Cerebellar cortex (tissue), 1 donor: ENCODE data around the gene KRT36.
A peak's percentile ranks its signal among the peaks of the same experiment; 100 is the strongest.

Source experiments
- DNase-seq: peaks from one replicate; pipeline ENCODE4 v3.0.0-alpha.2; 2015; ENCODE audit warnings: low spot score

The KRT36 gene

DNA sequence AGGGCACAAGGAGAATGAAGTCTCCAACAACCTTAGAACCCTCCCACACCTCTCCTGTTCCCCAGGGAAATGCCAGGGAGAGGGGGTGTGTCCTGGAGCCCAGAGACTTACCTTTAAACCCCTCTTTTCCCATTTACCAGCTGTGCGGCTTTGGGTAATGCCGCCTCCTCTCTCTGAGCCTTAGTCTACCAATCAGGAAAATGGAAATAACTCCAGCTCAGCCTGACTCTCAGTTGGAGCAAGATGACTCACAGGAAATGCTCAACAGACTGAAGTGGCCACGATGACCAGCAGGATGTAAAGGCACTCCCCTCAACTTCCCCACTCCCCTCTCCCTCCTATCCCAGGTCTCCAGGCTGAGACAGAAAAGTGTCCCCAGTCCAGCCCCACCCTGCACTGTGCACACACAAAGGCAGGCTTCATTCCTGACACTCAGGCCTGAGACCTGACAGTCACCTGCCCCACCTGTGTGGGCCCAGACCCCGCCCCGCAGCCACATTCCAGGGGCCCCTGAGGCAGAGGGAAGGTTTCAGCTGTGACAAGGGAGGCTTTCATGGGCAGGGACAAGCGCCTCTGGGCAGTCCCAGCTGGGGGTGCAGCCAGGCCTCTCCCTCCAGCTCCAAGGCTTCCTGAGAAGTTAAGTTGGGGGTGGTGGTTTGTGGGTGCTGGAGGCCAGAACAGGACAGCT lies 32.0 kb upstream of the KRT36 start:
- DNase-seq = no peak

GRCh38 chr17:41520821-41521521 lies 31.3 kb upstream of the KRT36 start:
- DNase-seq = no peak

DNA sequence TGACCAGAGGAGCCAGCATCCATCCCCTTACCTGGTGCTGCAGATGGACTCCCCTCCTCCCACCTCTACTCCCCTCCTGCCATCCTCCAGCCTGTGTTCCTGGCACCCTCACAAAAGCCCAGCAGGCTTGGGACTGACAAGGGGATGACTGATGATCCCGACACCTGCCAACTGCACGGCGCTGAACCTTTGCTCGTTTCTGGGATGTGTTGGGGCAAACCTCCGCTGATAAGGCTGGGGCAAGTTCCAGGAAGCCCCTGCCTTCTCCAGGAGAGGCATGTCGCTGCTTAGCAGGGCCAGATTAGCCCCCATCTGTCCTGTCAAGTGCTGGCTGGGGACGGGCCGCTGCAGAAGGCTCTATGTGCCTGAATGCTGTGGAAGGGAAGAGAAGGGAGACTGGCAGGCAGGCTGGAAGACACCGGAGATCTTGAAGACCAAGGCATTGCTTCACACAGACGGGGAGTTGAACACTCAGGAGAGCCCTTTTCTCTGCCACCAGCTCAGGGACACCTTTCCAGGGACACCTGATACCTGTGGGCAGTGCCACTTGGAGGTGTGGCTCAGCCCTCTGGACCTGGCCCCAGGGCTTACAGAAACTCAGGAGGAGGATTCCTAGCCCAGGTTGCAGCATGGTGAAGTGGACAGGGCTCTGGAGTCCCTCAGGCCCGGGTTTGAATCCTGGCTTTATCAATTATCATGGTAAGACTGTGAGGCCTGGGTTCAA lies 30.0 kb upstream of the KRT36 start:
- DNase-seq = peak; percentile 66

DNA sequence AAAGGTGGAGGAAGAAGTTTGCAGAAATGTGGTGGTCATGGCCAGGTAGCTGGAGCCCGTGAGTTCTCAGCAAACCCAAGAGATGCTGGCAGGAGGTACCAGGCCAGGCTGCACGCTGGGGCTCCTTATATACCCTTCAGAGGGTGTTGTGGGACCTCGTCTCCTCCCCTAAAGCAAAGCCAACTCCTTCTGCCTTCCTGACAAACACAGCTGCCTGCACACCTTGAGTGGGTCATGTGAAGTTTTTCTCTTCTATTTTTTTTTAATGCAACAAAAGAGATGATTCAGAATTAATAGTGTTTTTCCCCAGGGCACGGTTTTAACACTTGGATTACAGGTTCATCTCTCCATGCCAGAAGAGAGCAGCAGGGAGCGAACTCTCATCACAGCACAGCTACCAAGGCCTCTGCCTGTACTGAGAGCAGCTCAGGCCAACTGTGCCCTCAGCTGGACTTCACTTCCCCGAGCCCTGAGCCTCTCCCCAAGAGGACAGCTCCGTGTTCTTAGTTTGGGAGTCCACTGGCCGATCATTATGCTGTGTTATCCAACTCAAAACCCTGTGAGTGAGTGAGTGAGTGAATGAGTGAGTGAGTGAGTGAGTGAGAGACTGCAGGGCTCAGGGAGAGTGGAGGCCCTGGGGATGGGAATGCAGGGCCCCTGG lies 29.2 kb upstream of the KRT36 start, which contains the start of gene KRT15:
KRT15 (minus strand) TSS at position 102 of the 661 bp plus-strand sequence; CDS start at position 39, 63 bp downstream.
- DNase-seq = peak; percentile 35

DNA sequence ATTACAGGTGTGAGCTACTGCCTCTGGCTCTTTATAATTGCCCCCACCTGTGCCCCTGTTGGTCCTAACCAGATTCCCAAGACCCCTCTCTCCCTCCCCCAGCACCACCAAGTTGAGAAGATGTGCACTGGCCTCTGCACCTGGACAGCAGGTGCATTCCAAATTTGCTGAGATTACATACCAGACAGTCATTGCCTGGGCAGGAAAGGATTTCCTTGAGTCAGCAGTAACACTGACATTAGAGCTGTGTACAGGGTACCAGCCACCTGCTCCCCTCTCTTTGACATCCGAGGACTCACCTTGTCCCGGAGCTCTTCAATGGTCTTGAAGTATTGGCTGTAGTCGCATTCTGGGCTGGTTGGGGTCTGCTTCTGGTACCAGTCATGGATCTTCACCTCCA lies 28.3 kb upstream of the KRT36 start:
- no peak for DNase-seq

DNA sequence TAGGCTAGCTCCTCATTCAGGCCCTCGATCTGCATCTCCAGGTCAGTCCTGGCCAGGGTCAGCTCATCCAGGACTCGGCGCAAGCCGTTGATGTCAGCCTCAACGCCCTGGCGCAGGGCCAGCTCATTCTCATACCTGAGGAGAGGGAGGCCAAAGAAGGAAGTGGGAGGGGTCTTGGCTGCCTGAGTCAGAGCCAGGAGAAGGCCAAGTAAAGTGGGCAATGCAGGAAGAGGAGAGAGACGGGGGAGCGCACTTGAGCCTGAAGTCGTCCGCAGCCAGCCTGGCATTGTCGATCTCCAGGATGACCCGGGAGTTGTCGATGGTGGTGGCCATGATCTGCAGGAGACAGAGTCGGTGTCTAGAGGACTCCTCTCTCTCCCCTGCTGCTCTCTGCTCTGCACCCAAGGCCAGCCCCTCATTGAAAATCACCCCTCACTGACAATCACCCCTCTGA lies 27.1 kb upstream of the KRT36 start:
- DNase-seq = no peak

DNA sequence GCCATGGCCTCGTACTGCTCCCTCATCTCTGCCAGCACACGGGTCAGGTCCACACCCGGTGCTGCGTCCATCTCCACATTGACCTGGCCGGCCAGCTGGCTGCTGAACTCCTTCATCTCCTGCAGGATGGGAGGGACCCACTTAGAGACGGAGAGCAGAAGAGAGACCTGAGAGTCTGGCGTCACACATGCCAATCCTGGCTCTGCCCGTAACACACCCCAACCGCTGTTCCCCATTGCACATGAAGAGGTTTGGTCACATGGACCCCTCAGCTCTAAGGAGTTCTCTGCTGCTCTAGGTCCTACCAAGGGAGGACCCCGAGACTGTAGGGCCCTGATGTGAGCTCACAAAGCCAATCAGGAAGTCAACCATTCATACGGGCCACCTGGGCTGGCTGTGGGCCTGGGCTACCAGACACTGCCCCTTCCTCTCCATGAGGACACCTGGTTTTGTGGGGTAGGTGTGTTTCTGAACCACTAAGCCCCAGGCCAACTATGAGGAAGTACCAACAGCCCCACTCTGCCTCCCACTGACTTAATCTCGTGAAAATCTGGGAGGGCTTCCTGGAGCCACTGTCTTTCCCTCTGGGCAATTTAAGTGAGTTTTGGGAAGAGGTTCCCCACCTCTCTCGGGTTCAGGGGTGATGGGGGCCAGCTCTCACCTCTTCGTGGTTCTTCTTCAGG lies 26.6 kb upstream of the KRT36 start:
- no peak for DNase-seq

DNA sequence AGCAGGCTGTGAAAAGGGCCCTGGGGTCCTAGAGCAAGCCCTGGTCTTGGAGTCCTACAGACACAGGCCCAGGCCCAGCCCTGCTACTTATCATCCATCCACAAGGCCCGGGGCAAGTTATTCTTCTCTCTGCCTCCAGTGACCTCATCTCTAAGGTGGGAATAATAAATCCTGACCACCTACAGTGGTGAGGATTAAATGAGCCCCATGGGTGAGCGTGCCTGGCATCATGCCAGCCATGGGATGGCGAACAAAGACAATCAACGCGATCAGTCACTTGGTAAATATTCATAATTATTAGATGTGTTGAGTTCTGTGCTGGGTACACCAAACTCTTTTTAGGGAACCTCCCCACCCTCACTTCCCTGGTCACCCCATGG lies 23.4 kb upstream of the KRT36 start:
- no peak for DNase-seq

DNA sequence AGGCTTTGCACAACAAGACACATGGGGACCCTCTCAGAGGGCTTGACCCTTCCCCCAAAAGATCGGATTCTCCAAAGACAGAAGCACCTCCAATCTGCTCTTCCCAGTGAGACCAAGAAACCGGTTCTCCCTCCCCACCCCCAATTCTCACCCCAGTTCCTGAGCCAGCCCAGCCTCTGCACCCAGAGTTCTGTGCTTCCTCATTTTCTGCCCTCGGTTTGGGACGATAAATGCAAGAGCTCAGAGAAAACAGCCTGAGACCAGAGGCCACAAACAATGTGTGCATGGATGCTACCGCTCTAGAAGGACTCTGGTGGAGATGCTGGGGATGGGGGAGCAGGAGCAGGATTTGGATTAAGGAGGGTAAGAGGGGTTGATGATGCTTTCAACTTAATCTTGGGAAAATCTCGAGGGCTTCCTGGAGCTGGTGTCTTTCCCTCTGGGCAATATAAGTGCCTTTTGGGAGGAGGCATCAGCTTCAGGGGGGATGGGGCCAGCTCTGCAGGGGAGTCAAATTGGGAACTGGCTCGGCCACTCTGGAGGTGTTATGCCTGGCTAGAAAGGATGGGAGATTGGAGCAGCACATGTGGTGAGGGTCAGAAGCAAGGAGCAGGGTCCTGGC lies 22.9 kb upstream of the KRT36 start:
- no peak for DNase-seq

GRCh38 chr17:41511716-41512115 lies 22.0 kb upstream of the KRT36 start:
- DNase-seq = no peak

- no peak for DNase-seq
These were observed 21.4 kb upstream of the KRT36 start for GRCh38 chr17:41511116-41511515.

DNA sequence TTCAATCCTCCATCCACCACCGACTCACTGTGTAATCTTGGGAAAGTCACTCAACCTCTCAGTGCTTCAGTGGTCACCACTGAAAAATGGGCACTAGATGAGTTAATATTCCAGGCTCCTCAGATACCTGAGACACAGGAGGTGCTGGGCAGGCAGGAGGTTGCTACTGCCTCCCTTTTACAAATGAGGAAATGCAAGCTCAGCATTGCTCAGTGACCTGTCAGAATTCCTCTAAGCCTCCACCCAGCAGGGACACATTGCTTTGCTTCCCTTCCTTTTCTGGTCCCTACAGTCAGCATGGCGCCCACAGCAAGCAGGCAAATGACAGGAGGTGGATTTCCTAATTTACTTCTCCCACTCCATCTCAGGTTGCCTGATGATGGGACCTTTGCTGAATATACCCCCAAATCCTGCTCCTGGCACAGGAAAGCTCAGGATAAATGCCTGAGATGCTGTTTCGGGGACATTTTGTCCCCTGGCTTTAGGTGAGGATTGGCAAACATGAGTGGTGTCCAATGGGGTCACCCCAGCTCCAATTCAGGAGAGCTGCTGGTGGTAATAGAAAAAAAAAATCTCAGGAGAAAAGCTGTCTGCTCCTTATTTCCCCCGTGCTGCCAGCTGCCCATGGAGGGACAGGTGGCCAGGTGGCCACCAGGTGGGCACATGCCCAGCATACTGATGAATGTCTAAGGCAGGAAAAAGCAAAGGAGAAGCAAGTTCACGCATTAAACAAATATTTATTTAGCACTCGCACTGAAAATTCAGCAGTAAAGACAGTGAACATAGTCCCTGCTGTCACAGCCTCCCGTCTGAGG lies 20.7 kb upstream of the KRT36 start:
- peak; percentile 71 for DNase-seq

DNA sequence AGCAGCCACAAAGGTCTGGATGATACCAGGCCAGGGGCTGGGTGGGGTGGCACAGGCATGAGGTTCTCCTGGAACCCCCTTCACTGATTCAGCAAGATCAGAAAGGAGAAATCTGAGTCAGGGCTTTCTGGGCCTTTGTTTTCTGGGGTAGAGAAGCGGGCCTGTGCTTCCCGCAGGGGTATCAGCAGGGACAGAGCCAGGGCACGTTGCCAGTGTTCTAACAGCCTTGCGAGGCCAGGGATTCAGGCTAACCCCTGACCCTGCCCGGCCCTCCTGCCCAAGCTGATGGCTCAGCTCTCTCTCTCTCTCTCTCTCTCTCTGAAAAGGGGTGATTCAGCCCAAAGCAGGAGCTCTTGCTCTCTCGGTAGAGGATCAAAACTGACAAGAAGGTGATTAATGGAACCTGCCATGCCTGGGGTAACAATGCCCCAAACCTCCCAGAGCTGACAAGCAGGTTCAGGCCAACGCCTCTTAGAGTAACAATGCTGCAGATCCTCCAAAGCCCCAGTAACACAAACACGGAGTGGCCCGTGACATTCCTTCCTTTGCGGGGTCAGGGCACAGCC lies 17.7 kb upstream of the KRT36 start:
- DNase-seq = no peak

DNA sequence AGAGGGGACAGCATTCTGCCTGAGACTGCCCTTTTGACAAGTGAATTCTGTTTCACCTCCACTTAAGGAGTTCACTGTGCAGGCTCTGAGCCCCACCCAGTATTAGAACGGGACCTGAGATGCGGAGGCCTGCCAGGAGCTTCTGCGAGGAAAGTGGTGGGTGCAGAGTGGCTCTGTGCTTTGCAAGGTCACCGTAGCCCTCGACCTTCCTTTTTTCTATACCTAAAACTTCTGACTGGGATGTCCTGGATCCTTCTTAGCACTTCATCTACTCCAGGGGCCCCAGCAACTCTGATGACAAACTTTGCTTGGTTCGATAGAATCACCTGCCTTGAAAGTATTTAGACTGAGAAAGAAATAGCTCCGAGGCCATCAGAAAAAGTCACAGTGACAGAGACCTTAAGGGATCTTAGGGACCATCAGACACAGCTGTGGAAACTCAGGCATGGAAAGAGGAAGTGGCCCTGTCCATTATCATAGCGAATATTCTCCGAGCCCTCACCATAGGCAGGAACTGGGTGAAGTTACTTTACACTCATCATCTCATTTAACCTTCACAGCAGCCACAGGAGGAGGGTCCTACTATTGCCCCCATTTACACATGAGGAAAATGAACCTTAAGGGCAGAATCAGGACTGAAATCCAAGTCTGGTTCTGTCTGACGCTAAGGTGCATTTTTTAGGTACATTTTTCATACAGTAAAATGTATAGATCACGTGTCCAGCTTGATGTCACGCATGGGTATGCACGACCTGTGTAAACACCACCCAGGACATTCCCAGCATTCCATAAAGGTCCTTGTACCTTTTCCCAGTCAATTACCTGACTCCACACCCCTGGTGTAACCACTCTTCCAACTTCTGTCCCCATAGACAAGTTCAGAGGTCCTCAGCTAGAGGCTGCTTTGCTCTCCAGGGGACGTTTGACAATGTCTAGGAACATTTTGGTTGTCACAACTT lies 16.4 kb upstream of the KRT36 start:
- no peak for DNase-seq

GRCh38 chr17:41505007-41505808 lies 15.5 kb upstream of the KRT36 start, which contains the start of gene KRT13:
Gene KRT13, minus strand, starts transcription at chr17:41505612. Its CDS starts 62 bp downstream, at chr17:41505550.
- DNase-seq = no peak

DNA sequence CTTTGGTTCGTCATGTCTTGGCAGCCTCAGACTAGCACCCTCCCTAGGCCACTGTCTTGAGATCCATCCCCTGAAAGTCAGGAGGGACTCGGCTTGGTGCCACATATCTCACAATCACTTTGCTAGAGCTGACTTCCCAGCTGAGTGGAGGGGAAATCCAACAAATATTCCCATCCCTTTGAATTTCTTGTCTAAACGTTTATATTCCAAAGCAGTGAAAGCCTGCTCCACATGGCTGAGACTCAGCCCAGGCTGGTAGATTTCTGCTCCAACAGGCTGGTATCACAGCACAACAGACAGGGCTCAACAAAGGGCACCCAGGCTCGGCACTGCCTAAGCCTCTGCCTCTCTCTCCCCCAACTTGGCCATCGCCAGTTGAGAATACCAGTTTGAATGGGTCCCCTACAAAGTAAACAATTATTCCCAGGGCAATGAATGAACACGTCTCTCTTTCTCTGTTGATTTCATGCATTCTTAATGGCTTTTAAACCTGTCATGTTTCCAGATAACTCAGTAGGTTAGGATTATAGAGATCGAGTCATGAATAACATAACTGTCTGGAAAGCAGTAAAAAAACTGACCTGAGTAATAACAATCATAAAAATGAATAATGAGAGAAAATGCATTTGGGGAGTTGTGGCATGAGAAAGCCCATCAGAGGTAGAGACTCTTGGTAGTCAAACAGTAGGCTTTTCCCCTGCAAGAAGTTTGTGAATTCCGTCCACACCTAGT lies 14.7 kb upstream of the KRT36 start:
- no peak for DNase-seq

GRCh38 chr17:41503202-41503601 lies 13.5 kb upstream of the KRT36 start:
- DNase-seq = no peak
